Fibroblast of skin of right quadriceps (primary cell): ENCODE data around the gene BCL2L11.
A peak's percentile ranks its signal among the peaks of the same experiment; 100 is the strongest.

Source experiments
- DNase-seq: peaks from one replicate; pipeline ENCODE4 v3.0.0-alpha.2; 2013

The BCL2L11 gene

DNA sequence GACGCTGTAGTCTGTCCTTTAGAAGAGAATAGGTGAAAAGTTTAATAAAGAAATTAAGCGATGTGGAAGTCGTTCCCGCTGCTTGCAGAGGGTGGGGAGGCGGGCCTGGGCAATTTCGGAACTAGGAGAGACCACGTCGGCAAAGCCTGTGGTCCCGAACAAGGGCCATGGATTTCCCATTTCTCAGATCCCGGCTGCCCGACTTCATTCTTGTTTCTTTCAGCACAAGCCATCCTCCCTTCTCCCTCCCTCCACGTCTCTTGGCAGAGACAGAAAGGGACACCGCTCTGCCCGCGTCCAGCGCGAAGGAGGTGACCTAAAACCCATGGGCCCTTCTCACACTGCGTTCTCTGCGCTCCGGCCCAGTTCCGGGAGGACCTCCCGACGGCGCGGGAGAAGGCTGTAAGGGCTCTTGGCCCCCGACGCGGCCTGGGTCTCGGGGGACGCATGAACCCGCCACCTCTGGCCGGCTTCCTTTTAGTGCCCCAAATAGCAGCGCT lies 2.2 kb upstream of the BCL2L11 start:
- DNase-seq: no peak

DNA sequence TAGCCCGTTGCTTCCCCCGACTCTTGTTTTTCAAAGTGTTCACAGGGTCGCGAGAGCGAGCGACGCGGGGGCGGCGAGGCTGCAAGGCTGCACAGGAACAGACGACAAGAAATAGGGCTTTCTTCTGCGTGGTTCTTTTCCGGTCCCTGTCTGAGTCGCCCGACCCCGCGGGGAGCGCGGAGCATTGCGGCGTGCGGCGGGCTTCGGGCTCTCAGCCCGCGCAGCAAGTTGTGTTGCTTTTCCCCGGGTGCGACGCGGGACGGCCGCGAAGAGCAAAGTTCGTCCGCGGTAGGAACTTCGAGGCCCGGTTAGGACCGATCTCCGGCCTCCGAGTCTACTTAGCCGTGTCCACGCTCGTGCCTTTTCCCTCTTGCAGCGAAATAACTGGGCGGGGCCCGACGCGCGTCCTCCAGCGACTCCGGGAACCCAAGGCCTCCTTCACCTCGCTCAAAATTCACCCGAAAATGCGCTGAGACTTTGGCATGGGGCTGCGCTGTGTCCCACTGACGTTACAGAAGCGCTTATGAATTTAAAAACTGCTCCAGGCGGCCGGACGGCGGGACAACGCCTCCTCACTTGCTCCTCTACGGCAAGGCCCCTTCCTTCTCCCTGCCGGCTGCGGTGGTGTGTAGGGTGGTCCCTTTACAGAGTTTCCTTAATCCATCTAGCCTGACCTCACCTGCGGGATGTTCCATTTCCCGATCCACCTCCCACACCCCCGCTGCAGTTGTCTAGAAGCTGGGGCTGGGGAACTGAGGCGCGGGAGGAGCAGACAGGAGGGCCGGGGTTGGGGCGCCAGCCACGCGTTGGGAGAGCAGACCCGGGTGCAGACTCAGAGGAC lies 1.5 kb upstream of the BCL2L11 start:
- DNase-seq: no peak

GRCh38 chr2:111119822-111120252 lies 877 bp upstream of the BCL2L11 start:
- no peak for DNase-seq

- DNase-seq: peak; percentile 32
Measured at GRCh38 chr2:111121028-111121827, 514 bp downstream of the BCL2L11 start.

DNA sequence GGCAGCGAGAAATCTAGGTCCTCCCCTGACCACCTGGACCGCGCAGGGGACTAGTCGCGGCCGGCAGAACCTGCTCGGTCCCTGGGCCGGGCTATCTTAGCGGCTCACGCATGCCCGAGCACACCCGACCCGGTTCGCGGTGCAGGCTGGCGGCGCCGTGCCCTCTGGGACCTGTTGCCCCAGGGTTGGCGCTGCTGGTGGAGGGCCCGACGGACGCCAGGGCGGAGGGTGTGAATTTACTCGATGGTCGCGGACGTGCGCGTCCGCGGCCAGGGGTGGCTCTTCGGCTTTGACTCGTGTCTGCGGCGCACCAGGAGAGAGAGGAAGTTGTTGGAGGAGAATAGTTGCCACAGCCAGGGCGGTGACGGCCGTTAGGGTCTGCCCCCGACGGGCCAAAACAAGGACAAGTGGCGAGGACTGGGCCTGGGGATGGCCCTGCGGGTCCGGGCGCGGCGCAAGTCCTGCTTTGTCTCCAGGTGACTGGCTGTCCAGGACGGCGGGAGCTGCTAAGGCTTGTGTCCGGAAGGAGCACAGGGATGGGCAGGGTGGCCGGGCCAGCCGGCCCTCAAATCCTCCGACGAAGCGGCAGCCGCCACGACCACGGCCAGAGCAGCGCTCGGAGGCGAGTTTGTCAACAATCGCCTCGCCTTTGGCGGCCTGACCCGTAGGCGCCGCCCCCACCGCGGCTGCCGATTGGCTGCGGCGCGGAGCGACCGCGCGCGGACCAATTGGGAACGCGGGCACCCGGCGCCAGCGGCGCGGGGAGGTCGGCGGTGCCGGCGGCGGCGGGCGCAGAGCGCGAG lies 1.3 kb downstream of the BCL2L11 start:
- peak; percentile 86 for DNase-seq

- DNase-seq: peak; percentile 70
Measured at GRCh38 chr2:111122631-111123421, 2.1 kb downstream of the BCL2L11 start.

DNA sequence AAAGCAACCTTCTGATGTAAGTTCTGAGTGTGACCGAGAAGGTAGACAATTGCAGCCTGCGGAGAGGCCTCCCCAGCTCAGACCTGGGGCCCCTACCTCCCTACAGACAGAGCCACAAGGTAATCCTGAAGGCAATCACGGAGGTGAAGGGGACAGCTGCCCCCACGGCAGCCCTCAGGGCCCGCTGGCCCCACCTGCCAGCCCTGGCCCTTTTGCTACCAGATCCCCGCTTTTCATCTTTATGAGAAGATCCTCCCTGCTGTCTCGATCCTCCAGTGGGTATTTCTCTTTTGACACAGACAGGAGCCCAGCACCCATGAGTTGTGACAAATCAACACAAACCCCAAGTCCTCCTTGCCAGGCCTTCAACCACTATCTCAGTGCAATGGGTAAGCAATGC lies 3.0 kb downstream of the BCL2L11 start:
- DNase-seq: no peak

- DNase-seq: no peak
Measured at GRCh38 chr2:111126581-111126980, 5.9 kb downstream of the BCL2L11 start.

DNA sequence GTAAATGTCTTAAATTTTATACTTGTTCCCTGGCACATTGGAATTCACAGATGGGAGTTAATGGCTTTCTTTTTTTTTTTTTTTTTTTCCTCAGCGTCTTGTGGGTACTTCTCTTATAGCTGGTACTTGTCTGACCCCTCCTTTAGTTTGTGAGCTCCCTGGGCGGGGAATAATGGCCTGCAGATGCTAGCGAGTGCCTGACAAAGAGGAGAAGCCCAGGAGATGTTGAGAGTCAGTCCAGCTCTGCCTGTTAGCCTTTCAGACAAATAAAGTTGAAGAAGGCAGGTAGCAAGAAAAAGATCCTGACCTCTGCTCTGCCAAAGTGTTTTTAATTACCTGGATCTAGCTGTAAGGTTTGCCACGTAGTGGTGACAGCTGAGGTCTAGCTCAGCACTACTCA lies 6.6 kb downstream of the BCL2L11 start:
- DNase-seq: no peak

- DNase-seq: no peak
Measured at GRCh38 chr2:111128096-111128495, 7.4 kb downstream of the BCL2L11 start.

GRCh38 chr2:111133603-111134002 lies 12.9 kb downstream of the BCL2L11 start:
- no peak for DNase-seq

DNA sequence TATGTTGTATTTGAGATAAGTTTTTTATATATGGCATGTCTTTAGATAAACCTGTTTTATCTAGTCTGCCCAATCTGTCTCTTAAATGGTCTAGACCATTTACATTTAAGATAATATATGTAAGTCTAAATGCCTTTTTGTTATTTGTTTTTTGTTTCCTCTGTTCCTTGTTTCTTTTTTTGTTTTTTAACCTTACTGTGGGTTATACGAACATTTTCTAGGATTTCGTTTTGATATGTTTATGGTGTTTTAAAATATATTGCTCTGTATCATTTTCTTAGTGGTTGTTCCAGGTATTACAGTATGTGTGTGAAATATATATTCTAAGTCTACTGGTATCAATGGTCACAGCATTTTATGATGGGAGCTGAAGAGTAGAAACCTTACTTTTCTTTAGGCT lies 13.3 kb downstream of the BCL2L11 start:
- DNase-seq: no peak

GRCh38 chr2:111135237-111135909 lies 14.7 kb downstream of the BCL2L11 start:
- DNase-seq: no peak

GRCh38 chr2:111135910-111136297 lies 15.2 kb downstream of the BCL2L11 start:
- peak; percentile 22 for DNase-seq

- DNase-seq: no peak
Measured at GRCh38 chr2:111138839-111139238, 18.1 kb downstream of the BCL2L11 start.

DNA sequence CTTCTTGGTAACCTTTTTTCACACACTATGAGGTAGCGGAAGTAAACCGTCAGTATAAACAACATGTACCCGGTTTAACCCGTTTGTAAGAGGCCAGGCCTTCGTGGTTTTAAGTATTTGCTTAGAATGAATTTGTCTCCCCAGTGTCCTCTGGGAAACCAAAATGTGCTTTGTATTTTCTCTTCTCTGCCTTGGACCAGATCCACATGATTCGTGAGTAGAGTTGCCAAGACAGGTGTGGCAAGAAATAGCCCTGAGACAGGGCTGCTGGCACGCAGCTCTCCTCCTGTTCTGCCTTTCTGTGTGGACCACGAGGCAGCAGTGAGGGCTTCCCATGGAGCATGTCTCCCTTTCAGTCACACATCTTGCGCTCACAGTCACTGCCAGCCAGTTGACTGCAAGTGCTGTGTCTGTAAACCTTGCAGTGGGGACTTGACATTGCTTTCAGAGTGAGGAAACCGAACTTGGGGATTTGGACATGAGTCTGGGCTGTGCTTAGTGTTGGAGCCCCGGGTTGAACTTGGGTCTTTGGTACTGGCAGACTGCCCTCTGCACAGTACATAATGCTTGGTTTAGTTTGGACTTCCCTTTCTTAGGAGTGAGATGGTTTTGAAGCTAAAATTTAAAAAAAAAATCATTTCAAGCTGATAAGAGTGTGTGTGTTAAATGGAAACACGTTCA lies 19.1 kb downstream of the BCL2L11 start:
- DNase-seq: no peak

- DNase-seq: no peak
Measured at GRCh38 chr2:111140815-111141214, 20.1 kb downstream of the BCL2L11 start.

DNA sequence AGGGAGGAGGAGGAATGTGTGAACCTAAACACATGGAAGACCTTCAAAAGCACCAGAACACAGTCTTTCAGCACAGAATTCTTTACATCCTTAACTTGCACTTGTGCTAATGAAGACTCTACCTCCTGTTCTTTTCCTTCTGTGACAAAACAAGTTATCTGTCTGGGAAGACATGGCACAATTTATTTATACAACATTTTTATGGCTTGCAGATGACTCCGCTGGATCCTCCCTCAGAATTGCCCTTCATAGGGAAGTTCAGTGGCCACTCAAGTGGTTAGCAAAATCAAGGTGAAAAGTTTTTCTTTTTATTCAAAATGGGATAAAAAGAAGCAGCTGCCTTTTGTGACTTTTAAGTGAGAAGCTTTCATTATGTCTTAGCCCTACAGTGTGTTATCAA lies 21.4 kb downstream of the BCL2L11 start:
- DNase-seq: no peak

DNA sequence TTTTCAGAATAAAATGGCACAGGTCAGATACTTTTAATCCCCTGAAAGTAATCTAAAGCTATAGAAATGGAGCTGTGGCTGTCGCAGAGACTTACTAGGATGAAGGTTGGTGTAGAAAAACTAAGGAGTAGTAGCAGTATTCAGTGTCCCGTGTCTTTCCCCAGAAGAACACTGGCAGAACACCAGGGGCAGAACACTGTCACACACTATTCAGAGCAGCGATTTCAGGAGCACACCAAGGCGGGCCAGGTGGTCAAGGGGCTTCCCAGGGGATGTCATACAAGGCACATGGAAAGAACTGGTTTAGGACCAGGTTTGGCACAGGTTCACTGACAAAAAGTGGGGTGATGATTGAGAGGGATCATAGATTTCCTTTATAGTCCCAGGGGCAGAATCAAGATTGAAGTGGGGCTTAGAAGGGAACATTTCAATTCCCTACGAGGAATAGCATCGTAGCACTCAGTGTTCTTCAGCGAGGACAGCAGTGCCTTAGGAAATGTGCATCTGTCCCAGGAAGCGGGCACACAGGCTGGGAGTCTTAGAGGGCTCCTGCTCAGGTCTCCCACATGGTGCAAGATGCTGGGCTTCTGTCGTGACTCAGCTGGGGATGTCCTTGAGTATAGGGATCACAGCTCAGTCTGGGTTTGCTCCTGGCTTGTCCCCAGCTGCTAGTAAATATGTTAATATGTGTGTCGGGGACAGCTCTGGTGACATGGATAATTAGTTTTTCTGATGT lies 22.6 kb downstream of the BCL2L11 start:
- no peak for DNase-seq

- DNase-seq: no peak
Measured at GRCh38 chr2:111143843-111144198, 23.1 kb downstream of the BCL2L11 start.
